A673 (cell line): ENCODE measurements around the gene HYDIN. TPM values are rescaled to one million over a fixed set of nuclear protein-coding genes. Genes with fewer than 3 reads are reported as not detected.

Experiments used
- BruUV-seq: library from RNA; stranded (reverse); fragments of 400-500 nt; replicated peaks from 2 replicates; lab custom pipeline; 2021; lab: Mats Ljungman, UMichigan
- CTCF ChIA-PET: fragments of 300-600 bp; sonication (Branson Sonifier 250); formaldehyde crosslinking; loops from one replicate; lab custom pipeline; 2022; ENCODE audit warnings: antibody characterized with exemption; lab: Charles Lee
- POLR2A ChIA-PET: fragments of 300-600 bp; sonication (Branson Sonifier 250); formaldehyde crosslinking; loops from one replicate; lab custom pipeline; 2022; ENCODE audit warnings: antibody characterized with exemption; ENCODE audit not compliant: low non-redundant PET; lab: Charles Lee
- DNase-seq: peaks from one replicate; pipeline ENCODE4 v3.0.0-alpha.2; 2015; ENCODE audit warnings: low spot score
- H3K27ac ChIP-seq: fragments of 200-600 bp; sonication (generic); 2 replicates; pipeline ENCODE4 v1.5.1; 2016; ENCODE audit warnings: mixed run types, low read depth, mild to moderate bottlenecking, mixed read lengths, antibody characterized with exemption, low read length; ENCODE audit not compliant: poor library complexity, severe bottlenecking
- H3K27me3 ChIP-seq: fragments of 200-600 bp; sonication (generic); replicated peaks from 2 replicates; pipeline ENCODE4 v1.6.1; 2017; ENCODE audit warnings: mixed run types, low read depth, mild to moderate bottlenecking, mixed read lengths, antibody characterized with exemption, low read length; ENCODE audit not compliant: insufficient read depth, poor library complexity
- H3K36me3 ChIP-seq: fragments of 200-600 bp; sonication (generic); 2 replicates; pipeline ENCODE4 v1.6.1; 2016; ENCODE audit warnings: mixed run types, mild to moderate bottlenecking, mixed read lengths, antibody characterized with exemption, low read length; ENCODE audit not compliant: insufficient read depth, poor library complexity, severe bottlenecking
- H3K4me1 ChIP-seq: fragments of 200-600 bp; sonication (generic); 2 replicates; pipeline ENCODE4 v1.6.1; 2017; ENCODE audit warnings: mixed run types, mild to moderate bottlenecking, mixed read lengths, antibody characterized with exemption, low read length; ENCODE audit not compliant: insufficient read depth, poor library complexity, severe bottlenecking
- H3K4me3 ChIP-seq: fragments of 200-600 bp; sonication (generic); 2 replicates; pipeline ENCODE4 v1.5.1; 2016; ENCODE audit warnings: low read depth, mixed run types, mild to moderate bottlenecking, mixed read lengths, low read length; ENCODE audit not compliant: poor library complexity, severe bottlenecking
- H3K9me3 ChIP-seq: fragments of 200-600 bp; sonication (generic); 2 replicates; pipeline ENCODE4 v1.6.1; 2016; ENCODE audit warnings: mixed run types, low read depth, mild to moderate bottlenecking, mixed read lengths, antibody characterized with exemption, low read length; ENCODE audit not compliant: poor library complexity, severe bottlenecking
- EZH2 ChIP-seq: fragments of 200-600 bp; sonication (generic); IDR thresholded peaks from 2 replicates; pipeline ENCODE4 v1.6.1; 2017; ENCODE audit warnings: borderline replicate concordance, low read depth, mild to moderate bottlenecking, mixed read lengths, antibody characterized with exemption, low read length; ENCODE audit not compliant: poor library complexity, severe bottlenecking
- intact Hi-C: fragments of 100-400 bp; cut with micrococcal nuclease; formaldehyde crosslinking; loops from one replicate; pipeline ENCODE4 v1.10.0; 2022; ENCODE audit not compliant: unreplicated experiment
- total RNA-seq: library from RNA; stranded (reverse); gene quantifications from 2 replicates; pipeline ENCODE4 v1.2.3, GENCODE V29; 2021
- TF ChIP-seq, protein P1 (sequence below): fragments of 300-800, 200-600 bp; sonication (generic); conservative IDR thresholded peaks from 2 replicates; pipeline ENCODE4 v1.5.1; 2017; ENCODE audit warnings: low read depth, mild to moderate bottlenecking, antibody characterized with exemption, low read length, moderate library complexity, mixed read lengths

HYDIN gene
- total RNA-seq, 1 experiment from 2014 or later: not detected

GRCh38 chr16:70765491-70765890, 465.0 kb downstream of the HYDIN start:
- no peak for DNase-seq
- Histone ChIP-seq H3K27ac (no peak overlapping the region), H3K9me3 (no peaks in the 10 kb centered on the region), H3K4me1 (peaks cover under 1% of the 10 kb centered on the region), H3K27me3 (no peaks in the 10 kb centered on the region), H3K4me3 (no peak overlapping the region), H3K36me3 (no peaks in the 10 kb centered on the region)
- no peak for TF ChIP-seq EZH2
- TF ChIP-seq, protein P1, sequence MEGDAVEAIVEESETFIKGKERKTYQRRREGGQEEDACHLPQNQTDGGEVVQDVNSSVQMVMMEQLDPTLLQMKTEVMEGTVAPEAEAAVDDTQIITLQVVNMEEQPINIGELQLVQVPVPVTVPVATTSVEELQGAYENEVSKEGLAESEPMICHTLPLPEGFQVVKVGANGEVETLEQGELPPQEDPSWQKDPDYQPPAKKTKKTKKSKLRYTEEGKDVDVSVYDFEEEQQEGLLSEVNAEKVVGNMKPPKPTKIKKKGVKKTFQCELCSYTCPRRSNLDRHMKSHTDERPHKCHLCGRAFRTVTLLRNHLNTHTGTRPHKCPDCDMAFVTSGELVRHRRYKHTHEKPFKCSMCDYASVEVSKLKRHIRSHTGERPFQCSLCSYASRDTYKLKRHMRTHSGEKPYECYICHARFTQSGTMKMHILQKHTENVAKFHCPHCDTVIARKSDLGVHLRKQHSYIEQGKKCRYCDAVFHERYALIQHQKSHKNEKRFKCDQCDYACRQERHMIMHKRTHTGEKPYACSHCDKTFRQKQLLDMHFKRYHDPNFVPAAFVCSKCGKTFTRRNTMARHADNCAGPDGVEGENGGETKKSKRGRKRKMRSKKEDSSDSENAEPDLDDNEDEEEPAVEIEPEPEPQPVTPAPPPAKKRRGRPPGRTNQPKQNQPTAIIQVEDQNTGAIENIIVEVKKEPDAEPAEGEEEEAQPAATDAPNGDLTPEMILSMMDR: no peak
- intact Hi-C loops: no loop called here
- ChIA-PET CTCF (no interaction called here), POLR2A (no interaction called here)
- no TSS peak for BruUV-seq

GRCh38 chr16:70764632-70765031, 465.9 kb downstream of the HYDIN start:
- no peak overlapping the region for H3K27ac ChIP-seq
- peaks cover 9% of the 10 kb centered on the region for H3K4me1 ChIP-seq
- no peaks in the 10 kb centered on the region for H3K27me3 ChIP-seq
- TF ChIP-seq EZH2: no peak
- TF ChIP-seq, protein P1: no peak
- no peak for DNase-seq
- H3K4me3 ChIP-seq: no peak overlapping the region
- intact Hi-C loops: no loop called here
- H3K9me3 ChIP-seq: no peaks in the 10 kb centered on the region
- BruUV-seq: no TSS peak
- CTCF ChIA-PET: no interaction called here
- POLR2A ChIA-PET: no interaction called here
- H3K36me3 ChIP-seq: no peaks in the 10 kb centered on the region

DNA sequence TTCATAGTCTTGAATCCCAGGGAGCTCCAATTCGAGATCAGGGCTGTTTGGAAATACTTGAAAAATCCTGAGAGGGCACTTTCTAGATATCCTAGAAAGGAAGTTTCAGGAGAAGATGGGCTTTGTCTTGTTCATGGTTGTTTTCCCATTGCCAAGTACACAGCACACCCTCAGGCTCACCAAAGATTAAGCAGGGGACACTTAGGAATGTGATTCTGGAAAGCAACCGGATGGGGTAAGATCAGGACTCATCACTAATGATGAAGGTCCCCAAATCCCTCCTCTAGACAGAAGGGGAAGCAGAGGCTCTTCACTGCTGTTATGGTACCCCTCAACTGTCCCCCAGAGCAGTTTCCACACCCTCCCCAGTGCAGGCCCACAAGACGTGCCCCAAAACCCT, 470.3 kb downstream of the HYDIN start:
- BruUV-seq: no TSS peak
- CTCF ChIA-PET: no interaction called here
- no peaks in the 10 kb centered on the region for H3K27me3 ChIP-seq

More for the DNA sequence above, 470.3 kb downstream of the HYDIN start:
- Histone ChIP-seq H3K4me1 (peaks cover 13% of the 10 kb centered on the region), H3K4me3 (no peak overlapping the region), H3K9me3 (no peaks in the 10 kb centered on the region), H3K36me3 (no peaks in the 10 kb centered on the region), H3K27ac (peak overlapping the region; percentile 68)
- TF ChIP-seq, protein P1: no peak
- no peak for TF ChIP-seq EZH2
- POLR2A ChIA-PET: interaction anchor here (0.6 kb wide), 1 partner anchor 271 kb away, joined by 3 read pairs; no protein-coding TSS in a partner anchor
- DNase-seq: no peak
- intact Hi-C loops: no loop called here
